Measurements from ENCODE around the gene MINDY4.
"Not testable (repeated sequence)": the region's sequence is repeated elsewhere in the genome, so short reads cannot be mapped to it uniquely, and the experiment has no call there.

MINDY4 gene

DNA sequence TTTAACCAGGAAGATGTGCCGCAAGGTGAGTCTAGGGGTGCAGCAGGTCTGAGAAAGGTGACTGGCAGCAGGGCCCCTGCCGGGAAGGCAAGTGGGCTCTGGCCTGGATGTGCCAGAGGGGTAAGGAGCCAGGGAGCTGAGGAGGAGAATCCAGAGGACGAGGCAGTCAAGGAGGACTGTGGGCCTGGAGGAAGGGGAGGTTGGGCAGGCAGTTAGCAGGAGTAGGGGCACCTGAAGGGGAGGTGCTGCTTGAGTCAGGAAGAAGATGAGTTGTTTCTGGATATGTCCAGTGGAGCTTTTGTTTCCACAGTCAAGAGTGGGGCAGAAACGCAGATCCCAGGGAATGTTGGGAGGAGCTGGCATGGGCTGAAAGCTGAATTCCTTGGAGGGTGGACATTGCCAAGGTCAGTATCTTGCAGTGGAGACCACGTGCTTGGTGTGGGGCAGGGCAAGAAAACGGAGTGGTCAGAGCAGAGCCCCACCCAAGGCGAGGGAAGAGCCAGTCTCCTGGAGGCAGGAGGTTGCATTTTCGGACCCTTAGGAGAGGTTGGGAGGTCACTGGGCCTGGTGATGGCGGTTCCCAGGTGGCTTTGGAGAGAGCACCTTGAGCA, 34.0 kb downstream of the MINDY4 start:
- H2AFZ ChIP-seq (ENCODE audit: insufficient read depth, low read length, poor library complexity) = no peak overlapping the region
- peaks cover 6% of the 10 kb centered on the region for H3K79me1 ChIP-seq (ENCODE audit: low read length)
- peak overlapping the region; percentile 31 for H4K8ac ChIP-seq (ENCODE audit: low read depth, low read length)
- no peak overlapping the region for H3K4ac ChIP-seq (ENCODE audit: low read depth, low read length)
- H3K27me3 ChIP-seq (ENCODE audit: insufficient read depth, low read length) = no peaks in the 10 kb centered on the region
- H3K4me2 ChIP-seq (ENCODE audit: low read length) = no peak overlapping the region
- DNase-seq = no peak
- H2BK120ac ChIP-seq (ENCODE audit: insufficient read depth, low read length, poor library complexity) = no peak overlapping the region
- WGBS (ENCODE audit: extremely low coverage, insufficient coverage, insufficient read length) = no CpG with 5 or more reads among the region's 9 CpGs
- peak overlapping the region; percentile 28 for H3K18ac ChIP-seq (ENCODE audit: low read length)
- no peaks in the 10 kb centered on the region for H3K9me3 ChIP-seq (ENCODE audit: insufficient read depth, low read depth, low read length)
- no peak overlapping the region for H2BK5ac ChIP-seq (ENCODE audit: low read depth, low read length, poor library complexity)
- H3K9ac ChIP-seq (ENCODE audit: low read length) = no peak overlapping the region
- H2BK12ac ChIP-seq (ENCODE audit: low read length) = peak overlapping the region; percentile 66
- H4K12ac ChIP-seq (ENCODE audit: low read depth, low read length) = no peak overlapping the region
- H3K79me2 ChIP-seq (ENCODE audit: control insufficient read depth, insufficient read depth, low read length, poor library complexity) = no peaks in the 10 kb centered on the region
- H3K36me3 ChIP-seq (ENCODE audit: control insufficient read depth in 1 of 2, insufficient read depth in 2 of 2, low read length in 2 of 2) = no peaks in the 10 kb centered on the region
- peaks cover 14 to 16% of the 10 kb centered on the region in 2 experiments for H3K4me1 ChIP-seq (ENCODE audit: control insufficient read depth in 1 of 2, insufficient read depth in 2 of 2, low read length in 2 of 2)
- peak overlapping the region; percentile 33 for H3K14ac ChIP-seq (ENCODE audit: low read length)
- peak overlapping the region; percentile 44 for H2AK5ac ChIP-seq (ENCODE audit: low read length)
- H3K23ac ChIP-seq (ENCODE audit: low read length) = no peak overlapping the region
- peak overlapping the region; percentile 85 for H4K91ac ChIP-seq (ENCODE audit: low read depth, low read length)
- H3K4me3 ChIP-seq (ENCODE audit: low read depth, low read length) = no peak overlapping the region
- no peak overlapping the region for H3K27ac ChIP-seq (ENCODE audit: low read depth, low read length)

DNA sequence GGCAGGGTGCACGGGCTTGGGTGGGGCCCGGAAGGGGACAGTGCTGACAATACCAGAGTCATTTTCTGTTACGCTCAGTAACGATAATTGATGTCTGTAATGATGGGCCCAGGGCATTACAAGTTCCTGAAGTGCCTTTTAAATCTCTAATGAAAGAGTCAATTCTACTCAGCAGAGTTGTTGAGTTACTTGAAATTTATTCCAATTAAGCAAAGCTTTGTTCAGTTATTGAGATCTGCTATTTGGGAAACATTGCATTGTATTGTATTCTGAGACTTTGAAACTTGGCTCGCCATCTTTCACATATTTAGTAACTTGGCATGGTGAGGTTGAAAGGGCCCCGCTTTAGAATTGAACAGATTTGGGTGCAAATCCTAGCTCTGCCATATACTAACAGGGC, 34.7 kb downstream of the MINDY4 start:
- Histone ChIP-seq H3K9me3 (ENCODE audit: insufficient read depth, low read depth, low read length) (no peaks in the 10 kb centered on the region), H3K18ac (ENCODE audit: low read length) (no peak overlapping the region), H3K4ac (ENCODE audit: low read depth, low read length) (no peak overlapping the region), H3K14ac (ENCODE audit: low read length) (no peak overlapping the region), H3K4me2 (ENCODE audit: low read length) (no peak overlapping the region), H2BK12ac (ENCODE audit: low read length) (no peak overlapping the region), H3K27me3 (ENCODE audit: insufficient read depth, low read length) (no peaks in the 10 kb centered on the region), H3K4me3 (ENCODE audit: low read depth, low read length) (no peak overlapping the region), H3K79me1 (ENCODE audit: low read length) (peaks cover 6% of the 10 kb centered on the region), H3K79me2 (ENCODE audit: control insufficient read depth, insufficient read depth, low read length, poor library complexity) (no peaks in the 10 kb centered on the region), H3K9ac (ENCODE audit: low read length) (no peak overlapping the region), H4K91ac (ENCODE audit: low read depth, low read length) (no peak overlapping the region), H4K8ac (ENCODE audit: low read depth, low read length) (no peak overlapping the region), H3K4me1 (ENCODE audit: control insufficient read depth in 1 of 2, insufficient read depth in 2 of 2, low read length in 2 of 2) (peaks cover 11 to 13% of the 10 kb centered on the region in 2 experiments), H2AK5ac (ENCODE audit: low read length) (no peak overlapping the region), H2AFZ (ENCODE audit: insufficient read depth, low read length, poor library complexity) (no peak overlapping the region), H4K12ac (ENCODE audit: low read depth, low read length) (no peak overlapping the region), H2BK120ac (ENCODE audit: insufficient read depth, low read length, poor library complexity) (no peak overlapping the region), H3K23ac (ENCODE audit: low read length) (no peak overlapping the region), H3K27ac (ENCODE audit: low read depth, low read length) (no peak overlapping the region), H2BK5ac (ENCODE audit: low read depth, low read length, poor library complexity) (no peak overlapping the region), H3K36me3 (ENCODE audit: control insufficient read depth in 1 of 2, insufficient read depth in 2 of 2, low read length in 2 of 2) (no peaks in the 10 kb centered on the region)
- no CpG with 5 or more reads among the region's 6 CpGs for WGBS (ENCODE audit: extremely low coverage, insufficient coverage, insufficient read length)
- DNase-seq = no peak

DNA sequence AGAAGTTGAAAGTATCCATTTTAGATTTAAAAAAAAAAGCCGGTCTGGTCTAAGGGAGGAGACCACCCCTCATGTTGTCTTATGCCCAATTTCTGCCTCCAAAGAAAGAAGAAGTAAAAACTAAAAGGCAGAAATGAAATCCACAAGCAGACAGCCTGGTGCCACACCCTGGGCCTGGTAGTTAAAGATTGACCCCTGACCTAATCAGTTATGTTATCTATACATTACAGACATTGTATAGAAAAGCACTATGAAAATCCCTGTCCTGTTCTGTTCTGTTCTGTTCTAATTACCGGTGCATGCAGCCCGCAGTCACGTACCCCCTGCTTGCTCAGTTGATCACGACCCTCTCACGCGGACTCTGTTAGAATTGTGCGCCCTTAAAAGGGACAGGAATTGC, 36.3 kb downstream of the MINDY4 start:
- H3K4me1 ChIP-seq (ENCODE audit: control insufficient read depth in 1 of 2, insufficient read depth in 2 of 2, low read length in 2 of 2) = peaks cover 11 to 13% of the 10 kb centered on the region in 2 experiments
- H4K12ac ChIP-seq (ENCODE audit: low read depth, low read length); H2AFZ ChIP-seq (ENCODE audit: insufficient read depth, low read length, poor library complexity); H3K4me2 ChIP-seq (ENCODE audit: low read length); H3K36me3 ChIP-seq (ENCODE audit: control insufficient read depth in 1 of 2, insufficient read depth in 2 of 2, low read length in 2 of 2); H3K4me3 ChIP-seq (ENCODE audit: low read depth, low read length); H3K27ac ChIP-seq (ENCODE audit: low read depth, low read length); H3K9me3 ChIP-seq (ENCODE audit: insufficient read depth, low read depth, low read length); H4K91ac ChIP-seq (ENCODE audit: low read depth, low read length); H3K14ac ChIP-seq (ENCODE audit: low read length); H2AK5ac ChIP-seq (ENCODE audit: low read length); H3K27me3 ChIP-seq (ENCODE audit: insufficient read depth, low read length); H3K4ac ChIP-seq (ENCODE audit: low read depth, low read length); H3K79me1 ChIP-seq (ENCODE audit: low read length); H2BK5ac ChIP-seq (ENCODE audit: low read depth, low read length, poor library complexity); H3K23ac ChIP-seq (ENCODE audit: low read length); DNase-seq; H3K79me2 ChIP-seq (ENCODE audit: control insufficient read depth, insufficient read depth, low read length, poor library complexity); H2BK120ac ChIP-seq (ENCODE audit: insufficient read depth, low read length, poor library complexity); H2BK12ac ChIP-seq (ENCODE audit: low read length); H4K8ac ChIP-seq (ENCODE audit: low read depth, low read length); H3K18ac ChIP-seq (ENCODE audit: low read length); H3K9ac ChIP-seq (ENCODE audit: low read length): not testable (repeated sequence)
- WGBS (ENCODE audit: extremely low coverage, insufficient coverage, insufficient read length) = no CpG with 5 or more reads among the region's 8 CpGs

DNA sequence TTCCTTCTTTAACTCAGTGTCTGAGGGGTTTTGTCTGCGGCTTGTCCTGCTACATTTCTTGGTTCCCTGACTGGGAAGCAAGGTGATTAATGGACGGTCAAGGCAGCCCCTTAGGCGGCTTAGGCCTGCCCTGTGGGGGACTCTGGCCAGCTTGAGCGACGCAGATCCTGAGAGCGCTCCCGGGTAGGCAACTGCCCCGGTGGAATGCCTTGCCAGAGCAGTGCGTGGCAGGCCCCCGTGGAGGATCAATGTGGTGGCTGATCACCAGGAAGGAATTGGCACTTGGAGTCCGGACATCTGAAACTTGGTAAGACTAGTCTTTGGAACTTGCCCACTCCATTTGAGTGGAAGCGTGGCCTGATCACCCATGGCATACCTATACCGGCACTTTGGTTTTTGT, 36.7 kb downstream of the MINDY4 start:
- not testable (repeated sequence) for H3K4ac ChIP-seq (ENCODE audit: low read depth, low read length); H3K18ac ChIP-seq (ENCODE audit: low read length); H3K79me1 ChIP-seq (ENCODE audit: low read length); H3K27me3 ChIP-seq (ENCODE audit: insufficient read depth, low read length); H3K9me3 ChIP-seq (ENCODE audit: insufficient read depth, low read depth, low read length); H2AK5ac ChIP-seq (ENCODE audit: low read length); H3K79me2 ChIP-seq (ENCODE audit: control insufficient read depth, insufficient read depth, low read length, poor library complexity); DNase-seq; H3K27ac ChIP-seq (ENCODE audit: low read depth, low read length); H3K36me3 ChIP-seq (ENCODE audit: control insufficient read depth in 1 of 2, insufficient read depth in 2 of 2, low read length in 2 of 2); H2BK5ac ChIP-seq (ENCODE audit: low read depth, low read length, poor library complexity); H3K23ac ChIP-seq (ENCODE audit: low read length); H4K91ac ChIP-seq (ENCODE audit: low read depth, low read length); H2BK120ac ChIP-seq (ENCODE audit: insufficient read depth, low read length, poor library complexity); H2BK12ac ChIP-seq (ENCODE audit: low read length); H4K12ac ChIP-seq (ENCODE audit: low read depth, low read length); H3K4me3 ChIP-seq (ENCODE audit: low read depth, low read length); H4K8ac ChIP-seq (ENCODE audit: low read depth, low read length); H2AFZ ChIP-seq (ENCODE audit: insufficient read depth, low read length, poor library complexity); H3K4me2 ChIP-seq (ENCODE audit: low read length); H3K9ac ChIP-seq (ENCODE audit: low read length); H3K14ac ChIP-seq (ENCODE audit: low read length)
- no CpG with 5 or more reads among the region's 13 CpGs for WGBS (ENCODE audit: extremely low coverage, insufficient coverage, insufficient read length)
- peaks cover 11 to 13% of the 10 kb centered on the region in 2 experiments for H3K4me1 ChIP-seq (ENCODE audit: control insufficient read depth in 1 of 2, insufficient read depth in 2 of 2, low read length in 2 of 2)
